GM21515 (cell line): ENCODE data around the gene HNRNPLL.
"Not testable (repeated sequence)": the region's sequence is repeated elsewhere in the genome, so short reads cannot be mapped to it uniquely, and the experiment has no call there.

Source experiments
- ATAC-seq: cut with Tn5 transposase; IDR thresholded peaks from one replicate; pipeline ENCODE4 v1.9.1; 2021; ENCODE audit not compliant: unreplicated experiment

The HNRNPLL gene

DNA sequence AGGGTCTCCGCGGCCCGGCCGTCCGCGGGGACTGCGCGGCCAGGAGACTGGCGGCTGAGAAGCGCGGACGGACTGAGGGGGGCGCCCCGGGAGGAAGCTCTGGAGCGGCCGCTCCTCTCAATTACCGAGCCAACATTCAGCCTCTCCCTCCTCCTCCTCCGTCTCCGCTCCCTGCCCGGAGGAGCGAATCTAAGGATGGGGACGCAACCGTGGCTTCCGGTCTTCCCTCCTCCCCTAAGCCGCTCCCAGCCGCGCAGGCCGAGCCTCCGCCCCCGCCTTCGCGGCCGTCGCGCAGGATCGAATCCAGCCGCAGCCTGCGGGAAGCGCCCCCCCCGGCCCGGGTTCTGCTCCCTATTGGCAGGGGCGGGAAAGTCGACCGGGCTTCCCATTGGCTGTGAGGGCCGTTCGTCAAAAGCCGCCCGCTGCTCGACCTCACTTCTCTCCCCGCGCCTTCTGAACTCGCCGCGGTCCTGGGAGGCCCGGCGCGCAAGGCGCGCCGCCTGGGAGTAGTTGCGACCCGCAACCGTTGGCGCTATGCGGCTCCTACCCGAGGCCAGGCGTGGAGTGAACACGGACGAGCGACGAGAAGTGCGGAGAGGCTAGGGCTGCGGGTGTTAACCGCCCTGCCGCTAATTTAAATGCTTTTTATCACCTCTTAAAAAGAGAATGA, at the start of gene HNRNPLL:
TSS of gene HNRNPLL (minus strand) at position 197 of the 670 bp plus-strand sequence. CDS start 302 bp downstream, outside the sequence.
- ATAC-seq: peak; percentile 68

DNA sequence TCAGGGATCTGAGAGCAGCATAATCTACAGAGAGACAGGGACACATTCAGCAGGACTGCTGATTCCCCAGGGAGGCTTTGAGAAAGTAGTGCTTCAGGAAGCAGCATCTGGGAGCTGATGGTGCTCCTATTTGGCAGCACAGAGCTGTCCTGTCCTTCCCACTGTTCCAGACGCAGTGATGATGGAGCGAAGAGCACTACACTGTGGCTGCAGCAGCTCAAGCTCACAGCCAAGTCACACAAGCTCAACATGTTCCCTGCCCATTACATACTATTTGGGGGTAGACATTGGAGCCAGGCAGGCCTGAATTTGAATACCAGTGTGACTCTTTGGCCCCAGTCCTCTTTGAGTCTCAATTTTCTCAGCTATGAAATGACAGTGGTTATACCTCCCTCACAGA, 48.0 kb upstream of the HNRNPLL start:
- no peak for ATAC-seq

DNA sequence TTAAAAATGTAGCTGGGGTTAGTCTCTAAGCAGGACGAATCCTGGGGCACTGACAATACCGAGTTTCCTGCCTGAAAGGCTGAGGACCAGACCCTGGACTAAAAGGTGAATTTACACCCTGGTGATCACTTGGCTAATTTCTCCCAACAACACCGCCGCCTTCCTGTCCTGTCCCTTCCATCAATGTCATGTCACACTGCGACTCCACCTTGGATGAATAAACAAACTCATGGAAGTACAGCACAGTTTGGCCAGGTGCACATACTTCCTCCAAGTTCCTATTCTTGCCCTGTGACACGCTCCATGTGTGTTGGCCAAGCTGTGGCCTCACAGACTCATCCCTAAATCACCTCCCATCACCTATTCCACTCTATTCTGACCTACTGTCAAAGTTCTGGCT, 47.3 kb upstream of the HNRNPLL start:
- no peak for ATAC-seq

DNA sequence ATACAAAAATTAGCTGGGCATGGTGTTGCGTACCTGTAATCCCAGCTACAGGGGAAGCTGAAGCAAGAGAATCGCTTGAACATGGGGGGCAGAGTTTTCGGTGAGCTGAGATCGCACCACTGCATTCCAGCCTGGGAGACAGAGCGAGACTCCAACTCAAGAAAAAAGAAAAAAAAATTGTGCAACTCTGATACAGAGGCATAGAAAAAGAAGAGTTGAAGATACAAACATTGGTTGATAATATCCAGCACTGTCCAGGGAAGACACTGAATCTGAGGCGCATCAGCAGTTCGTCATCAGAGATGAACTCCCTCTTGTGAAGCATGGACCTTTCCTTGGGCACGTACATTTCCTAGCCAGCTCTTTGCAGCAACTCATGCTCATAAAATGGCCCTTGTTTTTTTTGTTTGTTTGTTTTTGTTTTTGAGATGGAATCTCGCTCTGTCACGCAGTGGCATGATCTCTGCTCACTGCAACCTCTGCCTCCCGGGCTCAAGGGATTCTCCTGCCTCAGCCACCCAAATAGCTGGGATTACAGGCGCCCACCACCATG, 46.5 kb upstream of the HNRNPLL start:
- no peak for ATAC-seq

DNA sequence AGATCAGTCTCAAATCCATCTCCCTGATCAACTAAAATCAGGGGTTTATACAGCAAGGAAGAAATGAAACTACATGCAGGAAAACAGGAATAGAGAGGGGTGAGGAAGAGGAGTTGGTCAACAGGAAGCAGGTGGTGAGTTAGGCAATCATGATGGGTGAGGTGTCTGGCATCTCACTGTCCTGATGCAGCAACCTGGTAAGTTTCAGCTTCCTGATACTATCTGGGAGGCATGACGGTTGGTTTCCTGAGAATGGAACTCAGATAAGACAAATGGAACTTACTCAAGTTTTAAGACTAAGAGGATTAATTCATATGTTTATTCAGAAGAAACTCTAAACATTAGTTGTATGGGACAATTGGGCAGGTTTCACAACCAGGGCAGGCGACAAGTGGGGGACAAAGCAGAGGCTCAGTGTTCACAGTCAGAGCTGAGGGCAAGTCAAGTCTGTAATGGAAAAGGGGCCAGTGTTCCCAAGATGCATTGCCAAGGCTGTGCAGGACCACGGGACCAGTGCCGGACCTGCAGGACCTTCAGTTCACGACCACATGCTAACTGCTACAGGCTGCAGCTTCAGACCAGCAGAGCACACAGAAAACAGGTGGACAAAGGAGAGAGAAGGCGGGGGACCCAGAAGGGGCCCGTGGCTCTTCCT, 45.5 kb upstream of the HNRNPLL start:
- no peak for ATAC-seq

DNA sequence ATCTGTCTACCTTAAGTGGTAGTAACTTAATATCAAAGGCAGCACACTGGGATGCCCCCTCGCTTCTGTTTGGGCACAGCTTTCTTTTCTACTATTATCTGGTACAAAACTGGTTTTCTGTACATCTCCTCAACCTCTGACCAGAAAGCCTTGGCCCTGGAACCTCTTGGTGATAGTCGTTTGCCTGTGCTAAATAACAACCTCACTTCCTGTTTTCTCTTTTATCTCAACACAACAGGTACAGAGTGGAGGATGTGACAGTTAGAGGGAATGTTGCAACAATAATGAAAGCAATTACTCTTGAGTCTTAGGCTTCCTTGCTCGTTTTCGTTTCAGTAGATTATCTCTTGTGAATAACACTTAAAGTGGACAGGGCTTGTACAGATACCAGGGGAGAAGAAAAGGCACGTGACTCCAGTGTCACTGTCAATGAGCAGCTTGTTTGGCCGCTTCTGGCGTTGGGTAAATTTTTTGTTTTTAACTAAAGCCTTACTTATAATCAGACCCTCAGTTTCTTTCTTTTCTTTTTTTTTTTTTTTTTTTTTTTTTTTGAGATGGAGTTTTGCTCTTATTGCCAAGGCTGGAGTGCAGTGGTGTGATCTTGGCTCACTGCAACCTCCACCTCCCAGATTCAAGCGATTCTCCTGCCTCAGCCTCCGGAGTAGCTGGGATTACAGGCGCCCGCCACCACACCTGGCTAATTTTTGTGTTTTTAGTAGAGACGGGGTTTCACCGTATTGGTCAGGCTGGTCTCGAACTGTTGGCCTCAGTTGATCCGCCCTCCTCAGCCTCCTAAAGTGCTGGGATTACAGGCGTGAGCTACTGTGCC, 41.2 kb upstream of the HNRNPLL start:
- not testable (repeated sequence) for ATAC-seq

DNA sequence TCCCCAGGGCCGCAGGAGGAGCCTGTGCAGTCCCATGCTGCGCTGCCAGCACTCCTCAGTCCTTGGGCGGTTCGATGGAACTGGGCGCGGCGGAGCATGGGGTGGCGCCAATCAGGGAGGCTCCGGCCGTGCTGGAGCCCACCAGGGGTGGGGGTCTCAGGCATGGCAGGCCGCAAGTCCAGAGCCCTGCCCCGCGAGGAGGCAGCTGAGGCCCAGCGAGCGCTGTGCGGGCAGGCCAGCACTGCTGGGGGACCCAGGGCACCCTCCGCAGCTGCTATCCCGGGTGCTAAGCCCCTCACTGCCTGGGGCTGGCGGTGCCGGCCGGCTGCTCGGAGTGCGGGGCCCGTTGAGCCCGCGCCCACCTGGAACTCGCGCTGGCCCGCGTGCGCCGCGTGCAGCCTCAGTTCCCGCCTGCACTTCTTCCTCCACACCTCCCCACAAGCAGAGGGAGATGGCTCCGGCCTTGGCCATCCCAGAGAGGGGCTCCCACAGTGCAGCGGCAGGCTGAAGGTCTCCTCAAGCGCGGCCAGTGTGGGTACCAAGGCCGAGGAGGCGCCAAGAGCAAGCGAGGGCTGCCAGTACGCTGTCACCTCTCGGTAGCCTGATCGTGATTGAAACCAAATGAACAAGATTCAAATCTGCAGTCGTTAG, 40.4 kb upstream of the HNRNPLL start:
- no peak for ATAC-seq

DNA sequence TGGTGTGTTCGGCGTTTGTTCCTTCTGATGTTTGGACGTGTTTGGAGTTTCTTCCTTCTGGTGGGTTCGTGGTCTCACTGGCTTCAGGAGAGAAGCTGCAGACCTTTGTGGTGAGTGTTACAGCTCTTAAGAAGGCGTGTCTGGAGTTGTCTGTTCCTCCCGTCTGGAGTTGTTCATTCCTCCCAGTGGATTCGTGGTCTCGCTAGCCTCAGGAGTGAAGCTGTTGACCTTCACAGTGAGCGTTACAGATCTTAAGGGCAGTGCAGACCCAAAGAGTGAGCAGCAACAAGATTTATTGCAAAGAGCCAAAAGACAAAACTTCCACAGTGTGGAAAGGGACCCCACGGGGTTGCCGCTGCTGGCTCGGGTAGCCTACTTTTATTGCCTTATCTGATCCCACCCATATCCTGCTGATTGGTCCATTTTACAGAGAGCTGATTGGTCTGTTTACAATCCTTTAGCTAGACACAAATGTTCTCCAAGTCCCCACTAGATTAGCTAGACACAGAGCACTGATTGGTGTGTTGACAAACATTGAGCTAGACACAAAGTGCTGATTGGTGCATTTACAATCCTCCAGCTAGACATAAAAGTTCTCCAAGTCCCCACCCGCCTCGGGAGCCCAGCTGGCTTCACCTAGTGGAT, 39.8 kb upstream of the HNRNPLL start:
- not testable (repeated sequence) for ATAC-seq

DNA sequence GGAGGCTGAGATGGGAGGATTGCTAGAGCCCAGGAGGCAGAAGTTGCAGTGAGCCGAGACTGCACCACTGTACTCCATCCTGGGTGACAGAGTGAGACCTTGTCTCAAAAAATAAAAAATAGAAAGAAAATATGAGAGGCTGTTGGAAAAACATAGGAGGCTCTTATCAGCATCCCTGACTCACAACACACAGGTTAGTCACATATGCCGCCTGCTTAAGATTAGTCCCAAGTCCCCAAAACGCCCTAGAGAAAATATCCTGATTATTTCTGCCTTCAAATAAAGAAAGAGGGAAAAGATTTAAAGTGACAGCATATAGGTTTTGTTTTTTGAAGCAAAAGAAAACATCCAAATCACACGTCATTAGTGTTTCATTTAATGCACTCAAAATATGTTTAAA, 33.3 kb upstream of the HNRNPLL start:
- no peak for ATAC-seq

DNA sequence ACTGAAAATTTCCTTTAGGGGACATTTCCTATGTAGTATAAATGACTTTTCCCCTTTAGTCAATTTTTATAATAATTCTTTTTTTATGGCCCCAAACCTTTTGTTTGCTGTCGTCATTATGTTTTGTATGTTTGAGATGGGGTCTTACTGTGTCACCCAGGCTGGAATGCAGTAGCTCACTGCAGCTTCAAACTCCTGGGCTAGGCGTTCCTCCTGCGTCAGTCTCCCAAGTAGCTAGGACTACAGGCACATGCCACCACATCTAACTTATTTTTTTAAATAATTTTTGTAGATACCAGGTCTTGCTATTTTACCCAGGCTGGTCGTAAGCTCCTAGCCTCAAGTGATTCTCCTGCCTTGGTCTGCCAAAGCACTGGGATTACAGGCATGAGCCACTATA, 32.4 kb upstream of the HNRNPLL start:
- ATAC-seq: no peak

DNA sequence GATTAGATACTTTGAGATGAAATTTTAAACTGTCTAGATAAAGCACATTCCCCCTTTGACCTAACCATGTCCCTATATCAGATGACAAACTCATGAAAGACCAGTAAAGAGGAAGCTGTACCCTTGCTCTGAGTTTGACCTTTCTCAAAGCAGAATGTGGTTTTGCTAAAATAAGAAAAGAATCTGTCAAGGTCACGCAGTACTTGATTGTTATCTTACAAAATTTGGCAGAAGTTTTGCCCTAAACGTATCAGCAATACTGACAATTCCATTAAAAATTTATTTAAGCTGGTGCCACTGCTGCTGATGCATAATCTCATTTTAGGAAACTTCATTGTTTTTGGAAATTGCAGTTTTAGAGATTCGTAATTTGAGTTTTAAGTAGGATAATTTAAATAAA, 32.0 kb upstream of the HNRNPLL start:
- ATAC-seq: peak; percentile 90

DNA sequence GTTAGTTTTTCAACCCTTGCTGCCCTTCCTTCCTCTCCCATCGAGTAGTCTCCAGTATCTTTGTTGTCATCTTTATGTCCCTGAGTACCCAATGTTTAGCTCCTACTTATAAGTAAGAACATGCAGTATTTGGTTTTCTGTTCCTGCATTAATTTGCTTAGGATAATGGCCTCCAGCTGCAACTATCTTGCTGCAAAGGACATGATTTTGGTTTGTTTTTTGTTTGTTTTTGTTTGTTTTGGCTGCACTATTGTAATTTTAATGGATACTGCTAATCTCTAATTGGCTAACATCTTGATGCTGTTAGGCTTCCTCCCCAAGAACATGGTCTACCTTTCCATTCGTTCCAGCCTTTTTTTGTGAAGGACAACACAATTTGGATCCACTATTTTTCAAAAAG, 31.2 kb upstream of the HNRNPLL start:
- ATAC-seq: no peak

DNA sequence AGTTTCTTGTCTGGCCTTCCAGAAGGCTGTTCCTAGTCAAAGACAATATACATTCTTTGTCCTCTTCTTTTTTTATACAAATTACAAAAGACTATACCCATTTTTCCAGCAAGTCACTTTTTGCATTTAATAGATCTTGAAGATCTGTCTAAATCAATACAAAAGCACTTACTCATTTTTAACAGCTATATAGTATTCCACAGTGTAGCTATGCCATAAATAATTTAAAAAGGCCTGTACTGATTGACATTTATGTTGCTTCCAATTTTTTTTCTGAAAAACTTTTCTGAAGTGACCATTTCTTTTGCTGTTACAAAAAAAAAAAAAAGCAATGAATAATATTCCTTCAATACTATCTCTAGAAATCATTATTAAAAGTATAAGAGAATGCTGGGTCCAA, 30.3 kb upstream of the HNRNPLL start:
- ATAC-seq: no peak

DNA sequence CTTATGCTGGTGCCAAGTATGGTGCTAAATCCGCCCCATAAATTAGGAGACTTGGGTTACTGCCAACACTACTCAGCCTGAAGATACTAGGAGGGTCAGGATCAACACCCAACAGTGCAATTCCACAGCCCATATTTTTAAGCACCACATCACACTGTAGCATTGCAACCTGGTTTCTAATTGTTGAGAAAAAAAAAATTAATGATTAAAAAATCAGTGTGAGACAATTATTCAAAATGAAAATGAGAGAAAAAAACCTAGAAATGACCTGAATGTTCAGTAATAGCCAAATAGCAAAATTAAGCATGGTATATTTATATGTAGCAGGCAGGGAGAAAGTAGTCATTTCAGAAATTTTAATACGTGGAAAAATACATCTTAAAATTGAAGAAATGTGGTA, 29.2 kb upstream of the HNRNPLL start:
- ATAC-seq: no peak

DNA sequence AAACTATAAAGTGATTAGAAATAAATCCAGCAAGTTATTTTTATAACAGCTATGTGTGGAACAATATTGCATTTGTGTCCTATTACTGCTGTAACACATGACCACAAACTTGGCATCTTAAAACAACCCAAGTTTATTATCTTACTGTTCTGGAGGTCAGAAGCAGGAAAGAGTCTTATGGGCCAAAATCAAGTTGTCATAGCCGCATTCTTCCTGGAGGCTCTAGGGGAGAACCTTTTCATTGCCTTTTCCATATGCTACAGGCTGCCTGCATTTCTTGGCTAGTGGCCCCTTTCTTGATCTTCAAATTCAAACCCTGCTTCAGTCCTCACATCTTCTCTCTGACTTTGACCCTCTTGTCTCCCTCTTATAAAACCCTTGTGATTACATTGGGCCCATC, 27.0 kb upstream of the HNRNPLL start:
- no peak for ATAC-seq

DNA sequence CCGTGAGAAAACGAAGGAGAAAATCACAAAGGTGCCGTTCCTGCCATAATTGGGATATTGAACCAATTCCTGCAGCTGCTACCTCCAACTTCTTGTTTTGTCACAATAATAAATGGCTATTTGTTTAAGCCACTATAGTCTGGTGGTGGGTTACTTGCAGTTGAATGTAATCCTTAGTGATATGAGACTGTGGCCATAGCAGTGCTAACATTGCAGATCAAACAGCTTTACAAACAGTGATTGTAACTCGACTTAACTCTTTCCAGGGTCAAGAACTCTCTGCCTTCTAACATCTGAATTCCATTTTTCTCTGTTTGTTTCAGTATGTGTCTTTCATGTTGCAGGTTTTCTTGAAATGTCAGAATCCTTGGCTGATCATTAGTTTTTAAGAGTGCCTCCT, 24.7 kb upstream of the HNRNPLL start:
- no peak for ATAC-seq

DNA sequence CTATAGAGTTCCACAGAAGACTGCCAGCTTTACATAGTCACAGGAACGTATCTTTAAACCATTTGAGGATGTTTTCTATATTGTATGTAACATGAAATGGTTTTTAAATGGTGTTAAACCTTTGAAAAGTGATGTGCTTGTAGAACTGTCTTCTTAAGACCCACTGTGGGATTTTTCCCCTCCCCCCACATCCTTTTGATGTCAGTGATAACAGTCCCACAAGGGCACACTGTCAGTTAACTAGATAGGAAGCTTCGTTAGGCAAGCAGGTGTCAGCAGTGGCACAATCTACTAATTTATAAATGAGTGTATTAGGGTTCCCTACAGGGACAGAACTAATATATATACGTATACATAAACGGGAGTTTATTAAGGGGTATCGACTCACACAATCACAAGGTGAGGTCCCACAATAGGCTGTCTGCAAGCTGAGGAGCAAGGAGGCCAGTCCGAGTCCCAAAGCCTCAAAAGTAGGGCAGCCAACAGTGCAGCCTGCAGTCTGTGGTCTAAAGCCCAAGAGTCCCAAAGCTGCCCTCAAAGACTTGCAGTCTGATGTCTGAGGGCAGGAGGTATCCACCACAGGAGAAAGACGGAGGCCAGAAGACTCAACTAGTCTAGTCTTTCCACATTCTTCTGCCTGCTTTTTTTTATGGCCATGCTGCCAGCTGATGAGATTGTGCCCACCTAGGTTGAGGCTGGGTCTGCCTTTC, 23.8 kb upstream of the HNRNPLL start:
- no peak for ATAC-seq

DNA sequence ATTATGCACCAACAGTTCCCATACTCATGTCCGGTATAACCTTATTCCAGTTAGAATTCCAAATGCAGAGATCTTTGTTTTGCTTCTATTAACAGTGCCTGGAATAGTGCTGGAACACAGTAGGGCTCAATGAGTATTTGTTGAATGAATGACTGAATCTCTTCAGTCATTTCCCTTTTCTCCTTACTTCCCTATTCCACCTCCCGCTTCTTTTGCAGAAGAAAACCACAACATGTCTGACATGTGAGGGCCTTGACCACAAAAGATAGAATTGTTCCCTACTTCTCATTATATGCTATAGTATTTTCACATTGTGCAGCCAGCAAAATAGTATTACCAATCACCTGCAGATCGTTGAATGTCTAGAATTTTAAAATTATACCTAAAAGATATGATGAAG, 19.5 kb upstream of the HNRNPLL start:
- ATAC-seq: no peak

DNA sequence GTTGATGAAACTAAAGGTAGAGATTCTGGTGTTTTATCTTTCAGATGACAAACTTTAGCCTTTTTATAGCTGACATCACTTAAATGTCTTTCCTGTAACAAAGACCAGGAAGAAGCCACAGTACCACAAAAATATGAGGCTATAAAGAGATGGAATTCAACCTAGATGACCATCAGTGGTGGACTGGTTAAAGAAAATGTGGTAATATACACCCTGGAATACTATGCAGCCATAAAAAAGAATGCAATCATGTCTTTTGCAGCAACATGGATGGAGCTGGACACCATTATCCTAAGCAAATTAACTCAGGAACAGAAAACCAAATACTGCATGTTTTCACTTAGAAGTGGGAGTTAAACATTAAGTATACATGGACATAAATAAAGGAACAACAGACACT, 18.3 kb upstream of the HNRNPLL start:
- ATAC-seq: no peak
